ENCODE data around the gene CDX4. TPM values are rescaled to one million over a fixed set of nuclear protein-coding genes. Genes with fewer than 3 reads are reported as not detected.
"Not testable (repeated sequence)": the region's sequence is repeated elsewhere in the genome, so short reads cannot be mapped to it uniquely, and the experiment has no call there.

The CDX4 gene
- total RNA-seq, 1 donor from 2014 or later = not detected

- H3K4me3 Mint-ChIP-seq; H3K9me3 Mint-ChIP-seq; intact Hi-C loops (cut with micrococcal nuclease); DNase-seq (ENCODE audit: low spot score); H3K36me3 Mint-ChIP-seq (ENCODE audit: low read depth); H3K27ac Mint-ChIP-seq; H3K27me3 Mint-ChIP-seq (ENCODE audit: insufficient read depth); H3K4me1 Mint-ChIP-seq (ENCODE audit: low read depth): not testable (repeated sequence)
Observed at GRCh38 chrX:73492178-73492577, 45.3 kb downstream of the CDX4 start.

Other genes starting within 250 kb of the CDX4 start
- 1.7 and 1.8 TPM in 2 replicates for gene NAP1L2, start 232.2 kb upstream of the CDX4 start, total RNA-seq
- 5.2 and 6.9 TPM in 2 replicates for gene CHIC1, start 116.1 kb downstream of the CDX4 start, total RNA-seq